ENCODE measurements around the gene ELFN1.
"Not testable (repeated sequence)": the region's sequence is repeated elsewhere in the genome, so short reads cannot be mapped to it uniquely, and the experiment has no call there.

The ELFN1 gene

DNA sequence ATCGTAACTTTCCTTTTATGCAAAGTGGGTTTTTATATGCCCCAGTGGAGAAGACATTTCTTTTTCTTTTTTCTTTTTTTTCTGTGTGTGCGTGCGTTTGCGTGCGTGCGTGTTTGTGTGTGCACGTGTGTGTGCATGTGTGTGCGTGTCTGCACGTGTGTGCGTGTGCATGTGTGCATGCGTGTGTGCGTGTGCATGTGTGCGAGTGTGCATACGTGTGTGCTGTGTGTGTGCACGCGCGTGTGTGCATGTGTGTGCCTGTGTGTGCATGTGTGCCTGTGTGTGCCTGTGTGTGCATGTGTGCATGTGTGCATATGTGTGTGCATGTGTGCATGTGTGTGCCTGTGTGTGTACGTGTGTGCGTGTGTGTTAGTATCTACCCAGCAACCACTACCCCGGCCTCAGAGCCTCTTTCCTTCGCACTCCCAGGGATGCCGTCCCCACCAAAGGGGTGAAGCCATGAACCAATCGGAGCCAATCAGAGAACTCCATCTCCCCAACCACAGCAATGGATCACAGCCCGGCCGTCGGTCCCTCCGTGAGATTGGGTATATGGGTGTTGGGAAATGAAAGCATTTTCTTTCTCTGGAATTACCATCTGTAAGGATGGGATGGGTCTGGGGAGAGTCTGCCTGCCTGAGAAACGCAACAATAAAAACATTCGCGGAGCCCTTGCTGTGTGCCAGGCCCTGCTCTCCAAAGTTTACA is 92.3 kb downstream of the ELFN1 start:
- DNase-seq, result no peak

DNA sequence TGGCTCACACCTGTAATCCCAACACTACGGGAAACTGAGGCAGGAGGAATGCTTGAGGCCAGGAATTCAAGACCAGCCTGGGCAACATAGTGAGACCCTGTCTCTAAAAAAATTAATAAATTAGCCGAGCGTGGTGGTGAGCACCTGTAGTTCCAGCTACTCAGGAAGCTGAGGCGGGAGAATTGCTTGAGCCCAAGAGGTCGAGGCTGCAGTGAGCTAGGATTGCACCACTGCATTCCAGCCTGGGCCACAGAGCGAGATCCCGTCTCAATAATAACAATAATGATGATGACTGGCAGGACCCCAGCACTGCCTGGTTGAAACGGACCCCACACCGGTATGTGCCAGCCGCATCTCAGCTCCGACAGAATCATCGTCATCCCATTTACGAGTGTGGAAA is 93.0 kb downstream of the ELFN1 start:
- no peak for DNase-seq

DNA sequence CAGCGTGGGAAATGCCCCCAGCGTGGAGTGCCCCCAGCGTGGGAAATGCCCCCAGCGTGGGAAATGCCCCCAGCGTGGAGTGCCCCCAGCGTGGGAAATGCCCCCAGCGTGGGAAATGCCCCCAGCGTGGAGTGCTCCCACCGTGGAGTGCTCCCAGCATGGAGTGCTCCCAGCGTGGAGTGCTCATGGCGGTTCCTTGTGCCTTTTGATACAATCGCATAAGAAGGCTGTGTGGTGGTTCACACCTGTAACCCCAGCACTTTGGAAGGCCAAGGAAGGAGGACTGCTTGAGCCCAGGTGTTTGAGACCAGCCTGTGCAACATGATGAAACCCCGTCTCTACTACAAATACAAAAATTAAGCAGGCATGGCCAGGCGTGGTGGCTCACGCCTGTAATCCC is 93.8 kb downstream of the ELFN1 start:
- not testable (repeated sequence) for DNase-seq

DNA sequence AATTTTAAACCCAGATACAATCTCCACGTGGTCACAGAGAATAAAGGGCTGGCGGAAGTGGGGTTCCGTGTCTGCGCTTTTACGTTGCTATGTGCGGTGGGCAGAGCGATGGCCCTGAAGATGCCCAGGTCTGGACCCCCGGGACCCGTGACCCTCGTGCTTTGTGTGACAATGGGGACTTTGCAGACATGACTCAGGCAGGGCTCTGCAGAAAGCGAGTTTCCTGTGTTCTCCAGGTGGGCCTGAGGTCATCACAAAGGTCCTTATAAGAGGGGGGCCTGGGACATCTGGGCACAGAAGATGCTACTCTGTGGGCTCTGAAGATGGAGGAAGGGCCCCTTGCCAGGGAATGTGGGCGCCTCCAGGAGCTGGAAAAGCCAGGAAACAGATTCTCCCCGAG is 95.3 kb downstream of the ELFN1 start:
- DNase-seq, result no peak

DNA sequence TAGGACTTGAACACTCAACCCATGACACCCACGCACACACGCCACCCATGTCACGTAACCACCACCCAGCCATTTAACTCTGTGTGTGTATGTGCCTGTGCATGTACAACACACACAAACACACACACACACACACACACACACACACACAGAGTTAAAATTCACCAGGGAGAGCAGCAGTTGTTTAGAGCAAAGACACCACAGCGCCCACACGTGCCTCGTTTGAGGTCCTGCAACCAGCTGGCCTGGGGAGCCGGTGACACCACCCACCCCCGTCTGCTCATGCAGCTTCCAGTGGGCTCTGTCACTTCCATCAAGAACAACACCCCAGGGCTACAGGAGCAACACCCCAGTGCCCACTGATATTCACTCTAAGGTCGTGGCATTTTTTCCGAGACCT is 97.4 kb downstream of the ELFN1 start:
- DNase-seq, result no peak

DNA sequence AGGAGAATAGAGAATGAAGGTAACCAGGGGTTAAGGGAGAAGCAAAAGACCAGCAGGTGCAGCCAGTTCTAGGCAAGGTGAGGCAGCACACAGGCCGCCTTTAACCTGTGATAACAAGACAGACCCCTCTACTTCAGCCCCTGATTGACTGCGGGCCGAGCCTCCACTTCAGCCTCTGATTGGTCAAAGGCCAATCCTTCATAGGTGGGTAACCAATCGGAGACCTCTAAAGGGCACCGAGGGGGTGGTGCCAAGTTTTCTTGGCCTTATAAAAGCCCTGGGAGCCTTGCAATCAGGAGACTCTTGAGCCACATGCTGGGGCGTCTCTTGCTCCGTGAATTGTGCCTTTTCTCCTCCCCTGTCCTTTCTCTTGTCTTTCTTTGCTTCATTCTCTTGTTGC is 98.8 kb downstream of the ELFN1 start:
- no peak for DNase-seq

DNA sequence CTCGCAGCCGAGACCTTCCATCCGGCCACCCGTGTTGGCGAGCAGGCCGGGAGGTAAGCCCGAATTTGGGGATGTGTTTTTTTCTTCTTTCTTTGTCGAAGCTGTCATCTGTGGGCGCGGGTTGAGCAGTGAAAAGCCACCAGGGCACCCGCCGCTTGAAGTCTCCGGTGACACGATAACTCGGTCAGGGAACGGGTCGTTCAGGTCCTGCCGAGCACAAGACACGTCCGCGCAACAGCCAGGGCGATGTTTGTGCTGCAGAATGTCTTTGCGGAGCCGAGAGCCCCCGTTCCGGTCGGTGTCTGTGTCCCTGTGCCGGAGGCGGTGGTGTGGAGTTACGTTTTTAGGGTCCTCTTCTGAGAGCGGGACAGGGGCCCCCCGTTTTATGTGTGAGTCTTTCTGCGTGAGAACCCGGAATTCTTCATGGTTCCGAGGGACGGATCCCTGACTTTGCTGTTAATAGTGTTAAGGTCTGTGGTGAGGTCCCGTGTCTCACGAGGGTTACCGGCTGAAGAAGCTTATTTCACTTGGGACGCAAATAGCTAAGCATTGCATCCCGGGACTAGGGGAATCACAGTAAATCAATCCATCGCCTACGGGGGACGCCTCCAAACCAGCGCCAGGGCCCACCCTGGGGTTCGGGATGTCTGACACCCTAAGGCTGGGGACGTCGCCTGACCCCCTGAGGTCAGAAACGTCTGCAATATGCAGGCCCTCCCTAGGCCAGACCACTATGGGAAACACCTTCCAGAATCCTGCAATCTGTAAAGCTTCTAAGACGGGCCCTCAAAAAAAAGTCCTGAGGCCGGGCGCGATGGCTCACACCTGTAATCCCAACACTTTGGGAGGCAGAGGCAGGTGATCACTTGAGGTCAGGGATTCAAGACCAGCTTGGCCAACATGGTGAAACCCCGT is 99.5 kb downstream of the ELFN1 start:
- no peak for DNase-seq

DNA sequence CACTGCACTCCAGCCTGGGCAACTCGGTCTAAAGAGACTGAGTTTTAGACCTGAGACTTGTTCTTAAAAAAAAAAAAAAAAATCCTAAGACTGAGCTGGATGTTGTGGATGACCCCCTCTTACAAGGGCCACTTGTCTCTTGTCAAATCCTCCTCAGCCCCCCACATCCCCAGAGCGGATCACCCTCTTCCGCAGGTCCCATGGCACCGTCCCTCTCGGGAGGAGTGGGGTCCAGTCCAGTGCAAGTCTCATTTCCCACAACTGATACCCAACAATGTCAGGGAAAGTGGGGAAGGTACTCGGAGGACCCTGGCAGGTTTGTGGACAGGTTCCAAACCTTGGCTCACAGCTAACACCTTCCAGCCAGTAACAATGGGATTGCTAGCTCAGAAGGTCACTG is 100.3 kb downstream of the ELFN1 start:
- no peak for DNase-seq

DNA sequence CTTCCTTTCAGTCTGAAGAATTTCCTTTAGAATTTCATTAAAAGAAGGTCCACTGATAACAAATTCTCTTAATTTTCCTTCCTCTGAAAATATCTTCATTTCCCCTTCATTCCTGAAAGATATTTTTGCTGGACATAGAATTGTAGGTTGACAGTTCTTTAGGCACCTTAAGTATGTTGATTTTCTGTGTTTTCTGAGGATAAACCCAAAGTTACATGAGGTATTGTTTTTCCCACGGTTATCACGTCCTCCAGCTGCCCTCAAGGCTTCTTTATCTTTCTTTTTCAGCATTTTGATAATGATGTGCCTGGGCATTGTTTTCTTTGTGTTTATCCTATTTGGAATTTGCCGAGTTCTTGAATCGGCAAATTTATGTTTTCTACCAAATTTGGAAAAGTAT is 105.3 kb downstream of the ELFN1 start:
- DNase-seq, result no peak

DNA sequence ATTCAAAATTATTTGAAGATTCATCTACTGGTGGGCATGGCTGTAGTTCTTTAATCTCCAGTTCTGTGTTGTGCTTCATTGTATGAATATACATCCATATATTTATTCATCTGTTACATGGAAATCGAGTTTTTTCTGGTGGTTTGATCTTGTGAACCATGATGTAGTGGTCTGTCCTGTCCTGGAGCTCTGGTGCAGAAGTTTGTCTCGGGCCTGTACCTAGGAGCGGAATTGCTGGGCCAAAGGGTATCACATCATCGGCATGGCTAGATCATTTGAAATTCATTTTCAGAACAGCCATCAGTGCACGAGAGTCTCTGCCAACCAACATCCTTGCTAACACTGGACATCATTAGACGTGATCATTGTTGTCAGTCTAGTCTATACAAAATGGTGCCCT is 107.0 kb downstream of the ELFN1 start:
- DNase-seq, result no peak

DNA sequence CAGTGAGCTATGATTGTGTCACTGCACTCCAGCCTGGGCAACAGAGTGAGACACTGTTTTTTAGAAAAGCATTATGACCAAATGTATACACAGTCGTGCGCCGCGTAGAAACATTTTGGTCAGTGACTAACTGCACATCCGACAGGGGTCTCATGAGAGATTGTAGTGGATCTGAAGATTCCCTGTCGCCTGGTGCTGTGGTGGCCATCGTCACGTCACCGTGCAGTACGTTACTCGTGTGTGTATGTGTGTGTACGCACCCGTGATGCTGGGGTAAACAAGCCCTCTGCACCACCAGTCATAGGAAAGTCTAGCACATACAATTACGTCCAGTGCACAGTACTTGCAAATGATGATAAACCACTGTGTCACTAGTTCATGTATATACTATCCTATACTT is 109.4 kb downstream of the ELFN1 start:
- no peak for DNase-seq

DNA sequence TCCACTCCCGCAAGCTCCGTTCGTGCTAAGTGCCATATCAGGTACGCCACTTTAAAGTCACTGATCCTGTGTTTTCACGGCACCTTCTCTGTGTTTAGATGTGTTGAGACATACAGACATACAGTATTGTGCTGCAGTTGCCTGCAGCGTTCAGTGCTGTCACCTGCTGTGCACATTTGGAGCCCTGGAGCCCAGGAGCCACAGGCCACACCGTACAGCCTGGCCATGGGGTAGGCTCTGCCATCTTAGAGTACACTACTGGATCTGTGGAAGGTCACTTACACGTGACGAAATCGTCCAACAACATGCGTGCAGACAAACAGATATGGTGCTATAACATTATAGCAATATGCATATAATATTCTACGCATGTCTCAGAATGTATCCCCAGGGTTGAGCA is 111.3 kb downstream of the ELFN1 start:
- no peak for DNase-seq

DNA sequence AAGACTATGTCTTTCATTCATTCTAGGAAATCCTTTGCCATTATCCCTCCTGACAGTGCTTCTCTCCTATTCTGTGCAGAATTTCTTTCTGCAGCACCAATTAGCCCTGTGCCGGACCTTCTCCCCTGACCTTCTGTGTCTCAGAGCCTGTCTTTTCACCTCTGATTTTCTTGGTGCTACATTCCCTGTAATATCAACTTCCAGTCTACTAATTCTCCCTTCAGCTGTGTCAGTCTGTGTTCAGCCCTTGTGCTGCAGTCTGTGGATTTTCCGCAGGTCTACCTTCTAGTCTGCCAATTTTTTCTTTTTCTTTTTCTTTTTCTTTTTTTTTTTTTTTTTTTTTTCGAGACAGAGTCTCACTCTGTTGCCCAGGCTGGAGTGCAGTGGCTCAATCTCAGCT is 115.8 kb downstream of the ELFN1 start:
- no peak for DNase-seq

DNA sequence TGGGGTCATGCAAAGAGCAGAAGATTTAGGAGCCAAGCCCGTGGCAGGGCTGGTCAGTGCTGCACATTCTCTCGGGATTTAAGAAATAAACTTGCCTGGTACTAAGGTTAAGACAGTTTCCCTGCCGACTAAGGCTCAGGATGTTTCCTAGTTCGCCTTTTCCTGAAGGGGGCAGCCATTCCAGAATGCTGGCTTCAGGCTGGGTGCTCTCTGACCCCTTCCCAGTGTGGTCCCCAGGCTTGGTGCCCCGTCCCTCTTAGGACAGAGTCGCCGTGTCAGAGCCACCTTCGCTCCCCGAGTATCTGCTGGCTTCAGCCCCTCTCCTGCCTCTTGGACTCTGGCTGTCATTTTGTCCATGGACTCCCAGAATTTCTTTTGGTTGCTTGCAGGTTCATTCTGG is 117.2 kb downstream of the ELFN1 start:
- no peak for DNase-seq

DNA sequence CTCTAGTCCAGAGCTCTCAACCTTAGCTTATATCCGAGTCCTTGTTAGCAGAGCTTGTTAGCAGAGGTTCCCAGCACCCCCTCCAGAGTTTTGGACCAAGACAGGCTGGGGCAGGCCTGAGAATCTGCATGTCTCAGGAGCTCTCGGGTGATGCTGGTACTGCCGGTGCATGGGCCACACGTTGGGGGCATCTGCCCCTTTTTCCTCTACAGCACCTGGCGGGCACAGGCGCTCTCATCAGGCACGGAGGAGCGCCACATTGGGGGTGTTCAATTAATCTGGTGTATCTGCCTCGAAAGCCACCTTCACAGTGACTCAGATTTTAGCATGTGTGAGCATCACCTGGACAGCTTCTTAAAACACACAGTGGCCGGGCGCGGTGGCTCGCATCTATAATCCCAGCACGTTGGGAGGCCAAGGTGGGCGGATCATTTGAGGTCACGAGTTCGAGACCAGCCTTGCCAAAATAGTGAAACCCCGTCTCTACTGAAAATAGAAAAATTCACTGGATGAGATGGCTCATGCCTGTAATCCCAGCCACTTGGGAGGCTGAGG is 117.7 kb downstream of the ELFN1 start:
- no peak for DNase-seq

DNA sequence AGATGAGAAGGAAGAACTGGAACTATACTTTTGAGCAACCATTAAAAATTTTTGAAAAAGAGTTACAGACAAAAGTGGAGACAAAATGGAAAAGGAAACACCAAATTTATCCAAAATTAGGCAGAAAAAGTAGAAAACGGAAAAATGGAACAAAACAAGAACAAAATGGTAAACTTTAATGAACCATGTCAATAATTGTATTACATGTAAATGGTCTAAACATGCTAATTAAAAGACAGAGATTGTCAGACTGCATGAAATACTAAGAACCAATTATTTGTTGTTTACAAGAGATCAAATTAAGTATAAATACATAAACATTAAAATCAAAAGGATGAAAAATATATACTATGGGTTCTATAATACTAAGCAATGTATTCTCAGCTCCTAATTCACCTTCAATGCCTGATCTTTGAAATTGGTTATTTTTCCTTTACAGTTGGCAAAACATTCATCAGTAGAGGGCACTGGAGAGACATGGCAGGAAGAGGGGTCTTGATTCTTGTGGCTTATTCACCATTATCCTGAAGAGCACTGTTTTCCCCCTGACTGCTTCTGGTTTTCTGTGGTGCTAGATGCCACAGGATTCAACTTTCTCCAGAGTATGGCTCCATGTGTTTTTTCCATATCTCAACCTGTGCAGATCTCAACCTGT is 124.9 kb downstream of the ELFN1 start:
- no peak for DNase-seq

Data from activated CD4-positive, CD25-positive, alpha-beta regulatory T cell (primary cell).